IPS-18c (cell line): Measurements from ENCODE around the gene SYVN1.
A peak's percentile ranks its signal among the peaks of the same experiment; 100 is the strongest.
"Not testable (repeated sequence)": the region's sequence is repeated elsewhere in the genome, so short reads cannot be mapped to it uniquely, and the experiment has no call there.

Source experiments
- H3K4me3 ChIP-seq: 2 replicates; pipeline ENCODE4 v1.7.0; 2013; ENCODE audit warnings: low read depth, mild to moderate bottlenecking, low read length, moderate library complexity; ENCODE audit not compliant: insufficient read depth
- H3K9me3 ChIP-seq: one replicate; pipeline ENCODE4 v1.6.1; 2013; ENCODE audit warnings: mild to moderate bottlenecking, low read length, moderate library complexity; ENCODE audit not compliant: control insufficient read depth, insufficient read depth

SYVN1 gene

GRCh38 chr11:65134240-65134951 is at the start of gene SYVN1:
TSS of gene SYVN1 (minus strand) at chr11:65134519. CDS start at chr11:65133601, 918 bp downstream.
- H3K9me3 ChIP-seq, result peaks cover 2% of the 10 kb centered on the region

GRCh38 chr11:65183201-65183891 is 49.0 kb upstream of the SYVN1 start:
- Histone ChIP-seq H3K9me3 (no peaks in the 10 kb centered on the region), H3K4me3 (peak overlapping the region; percentile 87)

More at GRCh38 chr11:65134240-65134951, at the start of gene SYVN1:
- peak within 1 kb of the TSS; percentile 96 for H3K4me3 ChIP-seq

GRCh38 chr11:65182258-65183170 is 48.2 kb upstream of the SYVN1 start:
- peak overlapping the region; percentile 87 for H3K4me3 ChIP-seq
- no peaks in the 10 kb centered on the region for H3K9me3 ChIP-seq

GRCh38 chr11:65181569-65182257 is 47.4 kb upstream of the SYVN1 start, which contains the start of gene CAPN1:
TSS of gene CAPN1 (plus strand) at chr11:65181928. CDS start at chr11:65182702, 774 bp downstream.
- Histone ChIP-seq H3K9me3 (no peaks in the 10 kb centered on the region), H3K4me3 (peak within 1 kb of the TSS; percentile 87)

- H3K4me3 ChIP-seq, result peak overlapping the region; percentile 87
- no peaks in the 10 kb centered on the region for H3K9me3 ChIP-seq
These were observed 46.7 kb upstream of the SYVN1 start for GRCh38 chr11:65180877-65181568.

- not testable (repeated sequence) for H3K4me3 ChIP-seq, H3K9me3 ChIP-seq
These were observed 40.3 kb upstream of the SYVN1 start for GRCh38 chr11:65174571-65175010.

GRCh38 chr11:65172600-65172999 is 38.3 kb upstream of the SYVN1 start:
- no peak overlapping the region for H3K4me3 ChIP-seq
- H3K9me3 ChIP-seq, result peaks cover 2% of the 10 kb centered on the region

GRCh38 chr11:65170058-65170534 is 35.8 kb upstream of the SYVN1 start, which contains the start of gene SPDYC:
TSS of gene SPDYC (plus strand) at chr11:65170233. CDS start at chr11:65171358, 1,125 bp downstream.
- H3K4me3 ChIP-seq, result no peak within 1 kb of the TSS
- peaks cover 2% of the 10 kb centered on the region for H3K9me3 ChIP-seq

- Histone ChIP-seq H3K4me3 (no peak overlapping the region), H3K9me3 (peaks cover 2% of the 10 kb centered on the region)
These were observed 34.9 kb upstream of the SYVN1 start for GRCh38 chr11:65169164-65169641.

- Histone ChIP-seq H3K9me3 (peaks cover 2% of the 10 kb centered on the region), H3K4me3 (no peak overlapping the region)
These were observed 33.3 kb upstream of the SYVN1 start for GRCh38 chr11:65167656-65168055.

- Histone ChIP-seq H3K9me3 (peaks cover 2% of the 10 kb centered on the region), H3K4me3 (no peak overlapping the region)
These were observed 32.6 kb upstream of the SYVN1 start for GRCh38 chr11:65166893-65167292.

- no peak overlapping the region for H3K4me3 ChIP-seq
- H3K9me3 ChIP-seq, result no peaks in the 10 kb centered on the region
These were observed 31.3 kb upstream of the SYVN1 start for GRCh38 chr11:65165410-65166317.

GRCh38 chr11:65163684-65164083 is 29.4 kb upstream of the SYVN1 start:
- Histone ChIP-seq H3K9me3 (no peaks in the 10 kb centered on the region), H3K4me3 (no peak overlapping the region)

GRCh38 chr11:65160643-65161042 is 26.3 kb upstream of the SYVN1 start:
- no peaks in the 10 kb centered on the region for H3K9me3 ChIP-seq

GRCh38 chr11:65159012-65159411 is 24.7 kb upstream of the SYVN1 start:
- no peaks in the 10 kb centered on the region for H3K9me3 ChIP-seq
- no peak overlapping the region for H3K4me3 ChIP-seq

More at GRCh38 chr11:65160643-65161042, 26.3 kb upstream of the SYVN1 start:
- H3K4me3 ChIP-seq, result no peak overlapping the region
